NCI-H2107 (cell line): ENCODE measurements around the gene SNRNP48.

ENCODE experiments used
- DNase-seq: peaks from one replicate; lab custom pipeline; 2025; lab: John Stamatoyannopoulos, UW

The SNRNP48 gene

DNA sequence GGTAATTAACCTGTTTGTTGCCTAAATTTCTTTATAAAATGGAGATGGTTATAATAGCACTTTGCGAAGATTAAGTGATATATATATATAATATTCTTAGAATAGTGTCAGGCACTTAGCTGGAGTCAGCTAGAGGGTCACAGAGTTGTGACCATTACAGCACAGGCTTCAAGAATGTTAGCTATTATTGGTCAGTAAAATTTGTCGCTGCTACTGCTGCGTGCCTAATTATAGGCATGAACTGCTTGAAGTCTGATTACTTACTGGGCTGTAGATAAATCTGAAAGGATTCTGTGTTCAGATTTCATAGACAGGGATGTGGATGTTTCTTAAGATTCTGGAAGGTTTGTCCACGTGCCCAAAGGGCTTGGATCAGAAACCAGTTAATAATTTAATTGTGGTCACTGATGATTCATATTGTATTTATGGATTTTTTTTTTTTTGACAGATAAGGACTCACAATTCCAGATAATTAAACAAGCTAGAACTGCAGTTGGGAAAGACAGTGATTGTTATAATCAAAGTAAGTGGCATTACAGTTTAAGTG, 4.7 kb downstream of the SNRNP48 start:
- DNase-seq = no peak

DNA sequence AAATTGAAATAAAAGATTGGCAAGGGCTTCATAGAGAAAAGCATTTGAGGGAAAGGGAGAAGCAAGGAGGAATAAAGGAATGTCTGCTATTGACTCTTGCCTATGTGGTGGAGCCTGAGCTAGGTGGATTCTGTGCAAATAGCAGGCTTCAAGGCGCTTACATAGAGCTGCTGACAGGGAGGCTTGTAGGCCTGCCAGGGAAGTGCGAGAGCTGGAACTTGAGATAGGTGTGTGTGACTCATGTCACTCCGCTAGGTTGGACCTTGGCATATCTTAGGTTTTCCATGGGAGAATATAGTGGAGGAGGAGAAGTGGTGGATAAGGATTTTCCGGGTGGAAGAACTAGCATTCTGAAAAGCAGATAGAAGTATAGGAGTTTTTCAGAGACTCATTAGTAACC, 14.0 kb downstream of the SNRNP48 start:
- DNase-seq = no peak

DNA sequence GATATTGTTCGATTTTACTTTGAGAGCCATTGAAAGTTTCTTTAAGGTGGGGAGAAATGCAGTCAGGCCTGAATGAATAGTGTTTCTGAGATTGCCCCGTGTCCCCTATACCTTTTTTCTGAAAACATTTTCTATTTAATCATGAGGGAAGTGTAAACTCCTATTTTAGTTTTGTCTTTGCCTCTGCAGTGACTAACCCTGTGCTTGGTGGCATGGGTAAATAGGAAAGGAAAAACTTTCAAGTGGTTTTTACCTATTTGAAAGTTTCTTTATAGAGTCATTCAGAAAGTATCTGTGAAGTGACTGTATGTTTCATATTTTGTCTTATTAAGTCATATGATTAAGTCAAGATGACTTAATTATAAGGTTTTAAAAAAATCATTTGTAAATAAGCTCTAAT, 14.5 kb downstream of the SNRNP48 start:
- DNase-seq = no peak

DNA sequence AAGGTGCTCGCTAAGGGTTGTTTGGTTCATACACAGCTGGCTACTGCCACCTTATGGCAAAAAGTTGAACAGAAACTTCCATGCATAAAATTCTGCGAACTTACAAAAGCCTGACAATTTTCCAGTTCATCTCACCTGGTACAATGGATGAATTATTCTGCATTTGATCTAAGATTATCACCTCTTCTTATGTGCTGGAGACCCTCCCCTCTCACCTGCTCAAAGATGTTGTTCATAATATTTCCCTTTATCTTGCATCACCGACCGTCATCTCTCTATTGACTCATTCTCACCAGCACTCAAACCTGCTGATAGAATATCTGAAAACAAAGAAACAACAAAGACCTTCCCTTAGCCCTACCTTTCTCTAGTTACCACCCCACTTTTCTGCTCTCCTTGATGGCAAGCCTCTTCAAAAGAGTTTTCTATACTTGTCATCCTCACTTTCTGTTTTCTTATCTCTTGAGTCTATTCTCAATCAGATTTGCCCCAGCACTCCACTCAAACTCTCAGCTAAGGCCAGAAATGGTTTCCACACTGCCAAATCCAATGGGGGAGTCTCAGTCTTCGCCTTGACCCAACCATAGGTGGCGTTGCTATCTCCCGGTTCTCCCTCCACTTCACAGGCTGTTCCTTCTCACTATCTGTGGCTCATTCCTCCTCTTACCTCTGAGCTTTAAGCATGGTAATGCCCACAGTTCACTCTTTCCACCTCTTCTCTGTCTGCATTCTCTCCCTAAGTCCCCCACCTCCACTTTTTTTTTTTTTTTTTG, 25.8 kb downstream of the SNRNP48 start:
- DNase-seq = no peak

DNA sequence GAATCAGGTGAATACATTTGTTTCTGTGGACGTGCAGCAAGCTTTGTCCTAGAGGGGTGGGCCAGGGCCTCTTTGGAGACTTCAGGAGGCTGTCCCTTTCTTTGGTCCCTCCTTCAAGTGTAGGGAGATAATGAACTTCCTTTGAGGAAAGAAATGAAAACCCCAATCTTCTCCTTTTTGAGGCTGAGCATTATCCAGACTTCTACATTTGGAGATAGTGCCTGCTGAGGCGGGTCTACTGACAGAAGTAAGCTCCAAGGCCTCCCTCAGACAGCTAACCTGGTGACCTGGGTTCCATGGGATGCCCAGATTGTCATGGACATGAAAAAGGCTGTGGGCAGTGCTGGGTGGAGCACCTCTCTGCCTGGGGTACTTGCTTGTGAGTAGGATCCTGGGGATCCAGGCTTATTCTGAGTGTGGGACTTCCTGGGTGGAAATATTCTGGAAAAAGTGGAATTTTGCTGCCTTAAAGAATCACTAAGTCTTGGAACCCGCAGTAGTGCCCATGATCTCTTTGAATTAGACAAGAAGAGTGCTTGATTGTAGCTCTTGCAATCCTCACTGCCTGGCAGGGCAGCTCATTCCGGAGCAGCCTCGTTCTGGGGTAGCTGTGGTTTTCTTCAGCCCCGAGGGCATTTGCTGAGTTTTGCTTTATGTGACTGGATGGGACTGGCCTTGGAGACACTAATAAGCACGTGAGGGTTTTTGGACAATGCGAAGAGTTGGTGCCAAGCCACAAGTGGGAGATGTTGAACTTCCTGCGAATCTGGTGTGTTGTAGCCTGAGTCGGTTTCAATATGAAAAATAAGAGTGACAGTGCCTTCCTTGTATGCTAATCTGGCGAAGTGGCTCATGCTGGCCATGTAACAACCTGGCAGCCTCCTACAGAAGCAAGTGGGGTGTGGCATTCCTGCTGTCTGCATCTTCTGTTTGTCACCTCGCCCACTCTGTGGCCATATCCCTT, 28.1 kb downstream of the SNRNP48 start:
- peak; percentile 16 for DNase-seq

DNA sequence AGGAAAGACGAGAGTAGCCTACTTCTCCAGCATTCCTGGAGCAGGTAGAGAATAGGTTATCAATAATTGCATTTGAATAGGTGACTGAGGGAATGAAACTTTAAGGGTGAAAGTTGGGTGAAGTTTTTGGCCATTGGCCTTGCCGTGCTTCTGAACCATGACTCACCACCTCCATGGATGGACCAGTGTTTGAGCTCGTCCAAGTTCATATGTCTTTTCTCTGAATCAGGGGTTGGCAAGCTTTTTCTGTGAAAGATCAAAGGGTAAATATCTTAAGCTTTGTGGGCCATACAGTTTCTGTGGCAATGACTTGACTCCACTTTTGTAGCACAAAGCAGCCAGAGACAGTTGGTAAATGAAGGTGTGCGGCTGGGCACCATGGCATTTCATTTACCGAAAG, 31.8 kb downstream of the SNRNP48 start:
- no peak for DNase-seq

DNA sequence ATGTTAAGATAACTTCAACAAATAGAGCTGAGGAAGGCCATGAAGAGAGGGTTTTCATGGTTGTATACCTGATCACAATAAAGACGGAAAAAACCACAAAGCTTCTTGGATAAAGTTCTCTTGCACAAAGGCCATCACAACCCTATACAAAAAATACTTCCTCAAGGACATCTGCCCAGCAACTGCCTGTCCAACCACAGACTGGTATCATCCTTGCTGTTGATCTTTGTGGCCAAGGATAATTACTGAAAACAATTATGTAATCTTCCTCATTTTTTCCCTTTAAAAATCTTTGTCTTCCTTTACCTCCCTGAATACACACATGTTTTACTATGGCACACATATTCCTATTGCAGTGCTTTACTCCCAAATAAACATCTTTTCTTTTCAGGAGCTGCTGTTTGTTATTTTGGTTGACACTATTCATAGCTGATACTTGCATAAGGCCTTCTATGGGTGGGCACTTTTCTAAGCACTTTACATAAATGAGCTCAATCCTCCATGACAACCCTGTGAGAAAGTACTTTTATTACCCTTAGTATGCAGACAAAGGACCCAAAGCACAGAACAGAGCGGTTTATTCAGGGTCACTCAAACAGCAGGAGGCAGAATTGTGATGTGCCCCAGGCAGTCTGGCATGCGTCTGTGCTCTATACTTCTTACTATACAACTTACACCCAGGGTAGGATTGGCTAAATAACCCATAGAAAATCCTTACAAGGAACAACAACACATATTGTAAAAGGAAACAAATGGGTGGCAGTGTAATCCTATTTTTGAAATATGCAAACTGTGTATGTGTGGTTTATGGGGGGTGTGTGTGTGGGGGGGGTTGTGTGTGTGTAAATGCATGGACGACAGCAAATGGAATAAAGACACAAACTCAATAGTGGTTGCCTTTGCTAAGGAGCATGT, 35.1 kb downstream of the SNRNP48 start:
- no peak for DNase-seq

DNA sequence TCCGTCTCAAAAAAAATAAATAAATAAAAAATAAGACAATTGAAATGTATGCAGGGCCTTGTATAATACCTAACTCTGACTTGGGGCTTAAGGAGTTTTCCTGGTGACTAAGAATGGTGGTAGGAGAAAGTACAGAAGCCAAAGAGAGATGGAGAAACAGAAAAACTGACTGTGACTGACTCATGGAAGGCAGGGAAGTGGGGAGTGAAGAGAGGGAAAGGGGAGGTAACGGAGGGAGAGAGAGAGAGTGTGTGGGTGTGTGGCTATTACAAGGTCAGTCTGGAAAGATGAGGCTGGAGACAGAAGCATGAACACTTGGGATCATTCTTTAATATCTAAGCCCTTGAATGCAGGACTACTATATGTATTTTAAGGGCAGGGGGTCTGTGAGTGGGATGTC, 38.5 kb downstream of the SNRNP48 start:
- DNase-seq = no peak

DNA sequence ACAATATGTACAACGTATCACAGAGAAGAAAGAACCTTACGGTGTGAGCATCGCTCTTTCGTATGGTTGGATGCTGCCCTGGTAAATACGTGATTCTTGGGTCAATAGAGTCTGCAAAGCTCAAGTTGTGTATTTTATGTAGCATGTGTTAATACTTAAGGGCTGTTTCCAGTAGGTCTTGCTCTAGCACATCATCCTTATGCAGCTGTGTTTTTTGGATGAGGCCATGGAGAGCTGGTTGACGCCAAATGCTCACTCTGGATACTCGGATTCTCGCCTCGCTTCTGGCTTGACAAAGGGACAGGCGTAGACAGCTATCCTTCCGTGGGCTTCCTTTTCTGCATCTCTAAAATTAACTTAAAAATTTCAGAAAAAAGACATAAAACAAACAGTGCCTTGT, 38.9 kb downstream of the SNRNP48 start:
- no peak for DNase-seq

DNA sequence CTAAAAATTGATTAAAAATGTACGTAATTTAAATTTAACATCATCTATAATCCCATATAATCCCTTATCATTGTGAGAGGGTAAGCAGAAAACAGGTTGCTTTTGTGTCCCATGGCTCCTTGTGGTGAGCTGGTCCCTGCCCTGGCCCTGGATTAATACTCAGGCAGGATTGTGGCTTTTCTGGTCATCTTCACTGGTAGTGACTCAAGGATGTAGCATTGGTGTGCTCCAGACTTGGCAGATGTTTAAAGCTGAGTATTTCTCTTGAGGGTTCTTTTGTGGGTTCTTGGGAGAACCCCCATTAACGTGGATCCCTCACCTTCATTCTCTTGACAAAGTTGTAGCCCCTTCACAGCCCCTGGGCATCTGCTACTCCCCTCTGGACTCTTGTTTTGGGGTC, 39.3 kb downstream of the SNRNP48 start:
- no peak for DNase-seq

DNA sequence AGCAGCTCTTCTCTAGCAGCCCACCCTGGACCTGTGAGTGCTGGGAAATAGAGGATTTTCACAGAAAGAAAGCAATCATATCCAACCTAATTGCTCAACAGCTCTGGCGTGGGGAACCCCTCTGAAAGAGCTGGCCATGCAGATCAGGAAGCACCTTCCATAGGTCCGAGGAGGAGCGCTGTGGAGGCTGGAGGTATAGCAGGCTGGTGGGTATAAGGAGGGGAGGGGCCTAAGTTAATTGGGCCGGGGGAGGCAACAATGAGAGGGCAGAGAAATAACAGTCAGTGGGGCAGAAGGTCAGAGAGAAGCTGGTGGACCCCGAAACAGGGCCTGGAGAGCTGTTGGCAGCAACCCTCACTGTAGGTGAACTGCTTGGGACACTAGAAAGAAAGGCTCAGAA, 40.8 kb downstream of the SNRNP48 start:
- no peak for DNase-seq

DNA sequence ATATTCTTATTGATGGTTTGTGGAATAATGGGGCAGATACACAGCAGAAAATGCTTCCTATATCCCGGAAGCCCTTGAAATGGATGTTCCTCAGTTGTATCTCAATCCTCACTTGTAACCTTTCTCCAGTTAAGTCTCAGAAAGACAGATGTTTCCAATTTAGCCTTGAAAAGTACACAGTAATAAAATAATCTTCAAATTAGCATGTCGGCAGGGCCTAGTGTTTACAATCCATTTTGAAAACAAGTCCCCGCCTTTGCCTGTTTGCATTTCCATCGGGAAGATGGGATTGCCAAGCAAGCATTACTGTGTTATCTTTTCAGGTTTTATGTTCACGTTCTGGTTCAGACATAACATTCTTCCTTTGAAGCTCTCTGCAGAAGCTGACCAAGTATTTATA, 41.5 kb downstream of the SNRNP48 start:
- no peak for DNase-seq

DNA sequence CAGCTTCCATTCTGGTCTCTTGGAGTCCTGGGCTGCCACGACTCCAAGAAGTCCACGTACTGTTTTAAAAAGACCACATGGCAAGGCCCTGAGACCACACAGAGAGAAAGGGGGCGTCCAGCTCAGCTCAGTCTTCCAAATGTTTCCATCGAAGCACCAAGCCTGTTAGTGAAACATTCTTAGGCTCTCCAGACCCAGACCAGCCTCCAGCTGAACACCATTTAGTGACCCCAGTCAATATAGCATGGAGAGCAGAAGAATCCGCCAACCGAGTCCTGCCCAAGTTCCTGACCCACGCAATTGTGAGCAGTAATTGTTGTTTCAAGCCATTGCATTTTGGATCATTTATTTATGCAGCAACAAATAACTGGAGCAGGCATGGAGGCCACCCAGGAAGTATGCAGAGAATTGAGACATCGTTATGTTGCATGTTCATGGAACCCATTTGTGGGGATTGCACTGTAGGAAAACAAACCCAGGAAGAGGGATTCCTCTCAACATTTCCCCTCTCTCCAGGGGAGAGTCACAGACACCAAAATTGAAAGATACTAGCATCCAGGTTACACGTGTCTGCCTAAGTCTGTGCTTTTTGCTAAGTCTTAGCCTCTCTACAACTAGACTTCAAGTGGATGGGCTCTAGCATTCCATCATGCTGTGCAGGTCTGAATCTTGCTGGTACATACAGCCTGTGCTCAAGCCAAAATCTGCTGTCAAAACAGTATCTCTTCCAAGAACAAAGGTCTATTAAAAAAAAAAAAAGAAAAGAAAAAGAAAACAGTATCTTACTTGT, 42.7 kb downstream of the SNRNP48 start:
- no peak for DNase-seq

DNA sequence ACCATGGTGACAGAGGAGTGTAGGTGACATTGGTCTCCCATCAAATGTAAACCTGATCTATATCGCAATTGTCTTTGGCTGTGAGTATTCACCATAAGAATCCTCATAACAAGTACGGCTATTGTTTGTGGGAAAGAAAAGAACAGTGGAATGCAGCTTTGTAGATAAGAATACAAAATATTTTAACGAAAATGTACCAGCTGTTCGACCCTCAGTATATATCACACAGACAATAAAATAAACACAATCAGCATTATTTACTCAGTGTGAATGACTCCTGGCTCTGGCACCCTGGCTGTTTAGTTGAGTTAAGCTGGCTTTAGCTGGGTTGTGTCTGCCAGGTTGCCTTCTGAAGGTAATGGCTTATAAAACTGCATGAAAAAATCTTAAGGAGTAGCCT, 43.4 kb downstream of the SNRNP48 start:
- no peak for DNase-seq

DNA sequence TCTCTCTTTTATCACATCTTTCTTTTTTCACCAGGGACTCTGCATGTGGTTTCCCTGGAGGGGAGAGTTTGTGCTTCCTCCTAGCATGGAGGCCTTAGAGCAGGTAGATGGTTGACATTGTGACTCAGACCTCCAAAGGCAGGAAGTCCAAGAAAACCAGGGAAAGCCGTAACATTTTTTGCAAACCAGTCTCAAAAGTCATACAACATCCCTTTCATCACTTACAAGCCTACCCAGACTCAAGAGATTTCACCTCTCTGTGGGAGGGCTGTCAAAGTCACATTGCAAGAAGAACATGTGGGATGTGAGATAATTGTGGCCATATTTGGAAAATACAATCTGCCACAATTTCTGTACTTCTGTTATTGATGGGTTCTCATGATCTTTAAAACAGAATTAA, 46.2 kb downstream of the SNRNP48 start:
- DNase-seq = no peak

DNA sequence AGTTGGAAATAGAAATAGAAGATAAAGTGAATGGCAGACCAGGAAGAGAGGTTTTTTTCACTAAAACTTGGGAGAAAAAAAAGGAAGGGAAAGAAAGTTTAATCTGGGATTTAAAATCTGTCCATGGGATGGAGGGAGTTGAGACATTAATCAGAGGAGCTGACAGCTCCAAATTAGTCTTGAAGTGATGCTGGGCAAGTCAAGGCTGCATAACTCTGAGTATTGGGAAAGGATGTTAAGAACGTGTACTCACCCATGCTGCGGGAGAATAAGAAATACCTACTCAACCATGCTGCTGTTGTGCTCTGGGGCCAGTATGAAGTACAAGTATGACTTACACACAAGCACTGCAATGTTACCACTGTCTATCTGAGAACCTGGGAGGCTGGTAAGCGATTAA, 47.5 kb downstream of the SNRNP48 start:
- DNase-seq = no peak

DNA sequence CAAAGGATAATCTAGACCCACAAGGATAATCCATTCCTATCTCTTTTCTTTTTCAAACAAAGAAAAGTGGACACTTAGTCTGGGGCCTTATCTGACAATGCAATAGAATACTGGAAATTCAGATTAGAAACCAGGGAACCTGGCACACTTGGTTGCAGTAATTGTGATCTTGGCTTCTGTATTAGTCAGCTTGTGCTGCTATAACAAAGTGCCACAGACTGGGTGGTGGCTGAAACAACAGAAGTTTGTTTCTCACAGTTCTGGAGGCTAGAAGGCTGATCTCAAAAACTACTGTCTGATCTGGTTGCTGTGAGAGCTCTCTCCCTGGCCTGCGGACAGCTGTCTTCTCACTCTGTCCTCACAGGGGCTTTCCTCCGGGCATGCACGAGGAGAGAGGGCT, 49.4 kb downstream of the SNRNP48 start:
- DNase-seq = no peak

DNA sequence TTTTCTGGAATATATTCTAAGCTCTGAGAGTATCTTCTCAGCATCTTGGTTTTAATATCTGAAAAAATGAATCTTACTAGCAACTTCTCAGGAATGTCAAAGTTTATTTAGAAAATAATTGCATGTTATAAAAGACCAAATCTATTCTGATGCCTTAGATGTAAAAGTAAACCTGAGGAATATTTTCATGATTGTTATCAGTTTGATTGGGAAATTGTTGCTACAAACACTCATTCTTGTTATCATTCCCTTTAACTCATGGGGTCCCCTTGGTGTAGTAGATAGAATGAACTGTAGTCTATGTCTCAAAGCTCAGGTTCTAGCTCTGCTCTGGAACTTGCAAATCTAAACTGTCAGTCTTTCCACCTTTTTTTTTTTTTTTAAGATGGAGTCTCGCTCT, 50.0 kb downstream of the SNRNP48 start:
- no peak for DNase-seq

DNA sequence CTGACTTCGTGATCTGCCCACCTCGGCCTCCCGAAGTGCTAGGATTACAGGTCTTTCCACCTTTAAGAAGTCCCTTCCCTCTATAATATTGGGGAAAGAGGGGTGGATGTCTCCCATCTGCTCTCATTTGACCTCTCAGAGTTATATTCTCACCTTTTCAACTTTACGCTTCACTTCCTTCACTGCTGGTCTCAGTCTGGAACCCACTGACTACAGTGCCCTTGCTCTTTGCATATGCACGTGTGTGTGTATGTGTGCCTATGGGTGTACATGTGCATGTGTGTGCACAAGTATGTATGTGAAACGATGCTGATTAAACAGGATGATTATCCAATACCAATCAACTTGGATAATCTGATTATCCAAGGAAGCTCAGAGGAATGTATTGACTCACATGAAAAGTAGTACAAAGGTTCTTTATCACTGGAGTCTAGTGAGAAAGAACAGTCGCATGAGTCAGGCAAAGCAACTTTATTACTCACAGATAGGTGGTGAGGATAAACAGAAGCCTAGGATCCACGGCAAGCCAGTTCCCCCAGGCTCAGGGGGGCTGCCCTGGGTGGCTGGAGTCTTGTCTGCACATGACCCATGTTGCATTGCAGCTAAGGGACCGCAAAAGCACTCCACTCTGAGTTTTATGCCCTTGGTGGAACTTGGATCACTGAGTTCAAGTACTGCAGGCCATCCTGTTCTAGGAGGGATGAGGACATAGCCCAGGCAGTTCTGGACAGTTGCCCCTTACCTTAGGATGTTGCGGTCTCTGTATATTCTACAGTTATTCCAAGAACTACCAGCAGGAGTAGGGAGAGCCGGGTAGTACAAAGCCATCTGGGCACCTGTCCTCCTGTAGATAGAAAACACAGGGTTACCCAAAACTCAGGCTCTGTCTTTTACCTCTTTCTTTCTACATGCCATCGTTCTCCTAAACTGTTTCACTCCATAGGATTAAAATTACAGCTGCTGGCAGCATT, 50.9 kb downstream of the SNRNP48 start:
- no peak for DNase-seq

DNA sequence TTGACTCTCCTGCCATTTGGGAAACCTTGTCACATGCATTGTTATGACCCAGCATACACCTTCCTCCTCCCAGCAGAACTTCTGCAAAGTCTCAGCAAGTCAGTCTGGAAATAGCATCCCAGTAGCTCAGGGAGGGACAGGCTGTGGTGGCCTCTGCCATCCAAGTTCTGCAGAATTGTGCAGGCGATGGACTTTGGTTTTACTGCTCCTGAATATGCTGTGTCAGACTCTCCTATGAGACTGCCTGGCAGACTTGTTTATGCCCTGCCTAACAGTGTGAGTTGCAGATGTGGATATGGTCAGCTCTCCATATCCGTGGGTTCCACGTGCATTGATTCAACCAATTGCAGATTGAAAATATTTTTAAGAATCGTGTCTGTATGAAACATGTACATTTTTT, 52.8 kb downstream of the SNRNP48 start:
- DNase-seq = no peak
